GM21619 (cell line): Measurements from ENCODE around the gene KANTR.

Source experiments
- ATAC-seq: cut with Tn5 transposase; IDR thresholded peaks from one replicate; pipeline ENCODE4 v1.9.1; 2021; ENCODE audit not compliant: unreplicated experiment

KANTR gene

GRCh38 chrX:53093748-53094581, at the start of gene KANTR:
Gene KANTR (plus strand): TSS chrX:53094142. CDS start chrX:53124273, 30,131 bp downstream.
- peak; percentile 78 for ATAC-seq

GRCh38 chrX:53044995-53045394, 48.9 kb upstream of the KANTR start:
- no peak for ATAC-seq

- ATAC-seq: no peak
These were observed 46.7 kb upstream of the KANTR start for GRCh38 chrX:53047228-53047627.

GRCh38 chrX:53048169-53049126, 45.5 kb upstream of the KANTR start, which contains the start of gene GPR173:
Gene GPR173 (plus strand): TSS chrX:53048789. CDS start chrX:53076622, 27,833 bp downstream.
- ATAC-seq: no peak

- no peak for ATAC-seq
These were observed 44.8 kb upstream of the KANTR start for GRCh38 chrX:53049127-53049517.

- no peak for ATAC-seq
These were observed 43.1 kb upstream of the KANTR start for GRCh38 chrX:53050841-53051240.

GRCh38 chrX:53055244-53055849, 38.6 kb upstream of the KANTR start:
- ATAC-seq: no peak

GRCh38 chrX:53056292-53056691, 37.6 kb upstream of the KANTR start:
- no peak for ATAC-seq

GRCh38 chrX:53065104-53065503, 28.8 kb upstream of the KANTR start:
- ATAC-seq: no peak

- ATAC-seq: no peak
These were observed 22.9 kb upstream of the KANTR start for GRCh38 chrX:53071064-53071463.

- peak; percentile 78 for ATAC-seq
These were observed 22.1 kb upstream of the KANTR start for GRCh38 chrX:53071604-53072417.

GRCh38 chrX:53072418-53073114, 21.4 kb upstream of the KANTR start:
- peak; percentile 42 for ATAC-seq

- ATAC-seq: no peak
These were observed 20.8 kb upstream of the KANTR start for GRCh38 chrX:53073115-53073586.

- no peak for ATAC-seq
These were observed 18.9 kb upstream of the KANTR start for GRCh38 chrX:53075011-53075410.

GRCh38 chrX:53076671-53077070, 17.3 kb upstream of the KANTR start:
- no peak for ATAC-seq

- no peak for ATAC-seq
These were observed 16.4 kb upstream of the KANTR start for GRCh38 chrX:53077207-53078197.

GRCh38 chrX:53078943-53079342, 15.0 kb upstream of the KANTR start:
- ATAC-seq: no peak
